Colonic mucosa (tissue), 4 donors: ENCODE data around the gene PTEN. TPM values are rescaled to one million over a fixed set of nuclear protein-coding genes. Genes with fewer than 3 reads are reported as not detected.
"Not testable (repeated sequence)": the region's sequence is repeated elsewhere in the genome, so short reads cannot be mapped to it uniquely, and the experiment has no call there.

ENCODE experiments used
- DNase-seq: peaks from one replicate; pipeline ENCODE4 v3.0.0-alpha.2; 2020
- H3K27ac ChIP-seq: fragments of 200-600 bp; one replicate; pipeline ENCODE4 v1.8.0; 2021
- H3K27me3 ChIP-seq: fragments of 200-600 bp; one replicate; pipeline ENCODE4 v1.8.0; 2021
- H3K36me3 ChIP-seq: fragments of 200-600 bp; one replicate; pipeline ENCODE4 v1.8.0; 2021
- H3K4me1 ChIP-seq: fragments of 200-600 bp; one replicate; pipeline ENCODE4 v1.8.0; 2021; ENCODE audit warnings: mild to moderate bottlenecking
- H3K4me3 ChIP-seq: fragments of 200-600 bp; one replicate; pipeline ENCODE4 v1.8.0; 2021
- H3K9ac ChIP-seq, 2 donors: one replicate each; pipeline ENCODE4 v1.7.0; 2013; ENCODE audit warnings: control low read depth in 2 of 2, low read depth in 2 of 2, low read length in 2 of 2
- H3K9me3 ChIP-seq: fragments of 200-600 bp; one replicate; pipeline ENCODE4 v1.8.0; 2021
- intact Hi-C: fragments of 100-400 bp; cut with DNase I; formaldehyde crosslinking; loops from one replicate; pipeline ENCODE4 v1.14.1; 2022
- total RNA-seq, 2 donors: library from RNA; stranded (reverse); fragmentation: NEBNext Ultra II Directional in 1 of 2; extraction: Animal tissue kit (Norgen Biotek cat#: 25700) in 1 of 2; gene quantifications; one replicate each; pipeline ENCODE4 v1.2.1, GENCODE V29; 2021
- TF ChIP-seq, protein P1 (sequence below): fragments of 200-600 bp; IDR thresholded peaks from one replicate; pipeline ENCODE4 v1.8.0; 2022; ENCODE audit warnings: antibody characterized with exemption, mild to moderate bottlenecking
- donor health status: healthy.
- donor health status: DM: no; HTN: no; CAD: no.
- donor health status: DM: no; HTN: no; CAD: no.

The PTEN gene
- total RNA-seq, 2 donors from 2014 or later = 79.2 to 111 TPM

DNA sequence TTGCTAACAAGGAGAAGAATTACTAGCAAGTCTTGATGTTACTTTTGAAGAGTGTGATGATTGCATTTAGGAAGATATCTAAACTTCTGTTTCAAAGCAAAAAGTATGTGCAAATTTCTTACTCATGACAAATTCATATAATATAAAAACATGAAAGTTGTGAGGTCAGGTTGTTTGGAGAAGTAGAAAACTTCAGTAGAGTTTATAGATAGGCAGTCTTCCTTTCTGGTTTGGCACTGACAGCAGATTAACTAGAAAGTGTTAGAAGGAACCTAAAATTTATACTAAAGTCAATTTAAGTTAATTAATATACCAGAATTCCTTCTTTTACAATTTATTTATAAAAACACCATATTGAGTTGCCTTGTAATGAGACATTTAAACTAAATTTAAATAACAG is 16.9 kb downstream of the PTEN start:
- TF ChIP-seq, protein P1, sequence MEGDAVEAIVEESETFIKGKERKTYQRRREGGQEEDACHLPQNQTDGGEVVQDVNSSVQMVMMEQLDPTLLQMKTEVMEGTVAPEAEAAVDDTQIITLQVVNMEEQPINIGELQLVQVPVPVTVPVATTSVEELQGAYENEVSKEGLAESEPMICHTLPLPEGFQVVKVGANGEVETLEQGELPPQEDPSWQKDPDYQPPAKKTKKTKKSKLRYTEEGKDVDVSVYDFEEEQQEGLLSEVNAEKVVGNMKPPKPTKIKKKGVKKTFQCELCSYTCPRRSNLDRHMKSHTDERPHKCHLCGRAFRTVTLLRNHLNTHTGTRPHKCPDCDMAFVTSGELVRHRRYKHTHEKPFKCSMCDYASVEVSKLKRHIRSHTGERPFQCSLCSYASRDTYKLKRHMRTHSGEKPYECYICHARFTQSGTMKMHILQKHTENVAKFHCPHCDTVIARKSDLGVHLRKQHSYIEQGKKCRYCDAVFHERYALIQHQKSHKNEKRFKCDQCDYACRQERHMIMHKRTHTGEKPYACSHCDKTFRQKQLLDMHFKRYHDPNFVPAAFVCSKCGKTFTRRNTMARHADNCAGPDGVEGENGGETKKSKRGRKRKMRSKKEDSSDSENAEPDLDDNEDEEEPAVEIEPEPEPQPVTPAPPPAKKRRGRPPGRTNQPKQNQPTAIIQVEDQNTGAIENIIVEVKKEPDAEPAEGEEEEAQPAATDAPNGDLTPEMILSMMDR = no peak
- Histone ChIP-seq H3K4me1 (no peaks in the 10 kb centered on the region), H3K27ac (no peak overlapping the region), H3K9me3 (no peaks in the 10 kb centered on the region), H3K4me3 (no peak overlapping the region), H3K9ac (no peak overlapping the region), H3K36me3 (no peaks in the 10 kb centered on the region), H3K27me3 (no peaks in the 10 kb centered on the region)
- intact Hi-C loops = no loop called here
- DNase-seq = no peak

DNA sequence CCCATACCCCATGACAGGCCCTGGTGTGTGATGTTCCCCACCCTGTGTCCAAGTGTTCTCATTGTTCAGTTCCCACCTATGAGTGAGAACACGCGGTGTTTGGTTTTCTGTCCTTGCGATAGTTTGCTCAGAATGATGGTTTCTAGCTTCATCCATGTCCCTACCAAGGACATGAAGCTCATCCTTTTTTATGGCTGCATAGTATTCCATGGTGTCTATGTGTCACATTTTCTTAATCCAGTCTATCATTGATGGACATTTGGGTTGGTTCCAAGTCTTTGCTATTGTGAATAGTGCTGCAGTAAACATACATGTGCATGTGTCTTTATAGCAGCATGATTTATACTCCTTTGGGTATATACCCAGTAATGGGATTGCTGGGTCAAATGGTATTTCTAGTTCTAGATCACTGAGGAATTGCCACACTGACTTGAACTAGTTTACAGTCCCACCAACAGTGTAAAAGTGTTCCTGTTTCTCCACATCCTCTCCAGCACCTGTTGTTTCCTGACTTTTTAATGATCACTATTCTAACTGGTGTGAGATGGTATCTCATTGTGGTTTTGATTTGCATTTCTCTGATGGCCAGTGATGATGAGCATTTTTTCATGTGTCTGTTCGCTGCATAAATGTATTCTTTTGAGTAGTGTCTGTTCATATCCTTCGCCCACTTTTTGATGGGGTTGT is 18.1 kb downstream of the PTEN start:
- H3K9ac ChIP-seq, H3K9me3 ChIP-seq, intact Hi-C loops, DNase-seq, H3K4me3 ChIP-seq, H3K4me1 ChIP-seq, H3K36me3 ChIP-seq, H3K27ac ChIP-seq, H3K27me3 ChIP-seq: not testable (repeated sequence)

DNA sequence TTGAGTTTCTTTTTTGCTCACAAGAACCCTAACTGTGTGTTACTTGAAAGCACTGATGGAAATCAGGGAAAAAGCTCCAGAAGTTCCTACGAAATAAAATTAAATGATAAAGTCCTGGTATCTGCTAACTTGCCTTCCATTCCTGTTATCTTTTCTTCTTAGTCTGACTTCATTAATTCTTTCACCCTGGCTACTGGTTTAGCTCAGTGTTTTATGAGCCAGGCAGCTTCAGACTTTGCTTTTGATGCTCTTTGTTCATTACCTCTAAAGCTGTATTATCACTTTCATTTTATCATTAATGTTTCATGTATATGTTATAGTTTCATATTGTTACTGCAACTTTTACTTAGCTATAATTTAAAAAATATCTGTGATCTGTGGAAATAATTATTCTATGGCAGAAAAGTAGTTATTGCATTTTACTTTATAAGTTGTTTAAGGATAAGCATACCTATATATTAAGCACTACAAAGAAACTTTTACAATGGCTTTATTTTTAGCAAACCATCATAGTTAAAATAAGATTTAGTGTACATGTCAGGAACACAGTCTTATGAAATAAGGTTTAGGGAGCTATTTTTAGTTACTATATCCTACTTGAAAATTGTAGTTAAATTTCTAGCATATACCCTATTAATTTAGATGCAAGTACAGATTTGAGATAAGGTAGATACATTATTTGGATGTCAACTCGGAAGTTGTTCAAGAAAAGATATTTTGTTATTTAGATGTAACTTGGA is 19.3 kb downstream of the PTEN start:
- Histone ChIP-seq H3K9ac (no peak overlapping the region), H3K27me3 (no peaks in the 10 kb centered on the region), H3K4me3 (no peak overlapping the region), H3K36me3 (no peaks in the 10 kb centered on the region), H3K27ac (no peak overlapping the region), H3K9me3 (no peaks in the 10 kb centered on the region), H3K4me1 (no peaks in the 10 kb centered on the region)
- TF ChIP-seq, protein P1 = no peak
- intact Hi-C loops = no loop called here
- no peak for DNase-seq

DNA sequence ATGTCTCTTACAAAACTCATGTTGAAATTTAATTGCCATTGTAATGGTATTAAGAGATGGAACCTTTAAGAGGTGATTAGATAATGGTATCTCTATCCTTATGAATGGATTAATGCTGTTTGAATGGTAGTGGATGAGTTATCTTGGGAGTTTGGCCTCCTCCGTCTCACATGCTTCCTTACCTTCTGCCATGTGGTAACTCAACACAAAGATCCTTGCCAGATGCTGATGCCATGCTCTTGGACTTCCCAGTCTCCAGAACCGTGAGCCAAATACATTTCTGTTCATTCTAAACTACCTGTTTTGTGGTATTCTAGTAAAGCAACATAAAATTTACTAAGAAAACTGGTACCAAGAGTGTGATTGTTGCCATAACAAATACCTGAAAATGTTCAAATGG is 23.2 kb downstream of the PTEN start:
- H3K36me3 ChIP-seq = no peaks in the 10 kb centered on the region
- H3K4me1 ChIP-seq = no peaks in the 10 kb centered on the region
- no peaks in the 10 kb centered on the region for H3K27me3 ChIP-seq
- intact Hi-C loops = no loop called here
- no peaks in the 10 kb centered on the region for H3K9me3 ChIP-seq
- H3K9ac ChIP-seq = no peak overlapping the region
- no peak for DNase-seq
- H3K4me3 ChIP-seq = no peak overlapping the region
- TF ChIP-seq, protein P1 = no peak
- H3K27ac ChIP-seq = no peak overlapping the region

DNA sequence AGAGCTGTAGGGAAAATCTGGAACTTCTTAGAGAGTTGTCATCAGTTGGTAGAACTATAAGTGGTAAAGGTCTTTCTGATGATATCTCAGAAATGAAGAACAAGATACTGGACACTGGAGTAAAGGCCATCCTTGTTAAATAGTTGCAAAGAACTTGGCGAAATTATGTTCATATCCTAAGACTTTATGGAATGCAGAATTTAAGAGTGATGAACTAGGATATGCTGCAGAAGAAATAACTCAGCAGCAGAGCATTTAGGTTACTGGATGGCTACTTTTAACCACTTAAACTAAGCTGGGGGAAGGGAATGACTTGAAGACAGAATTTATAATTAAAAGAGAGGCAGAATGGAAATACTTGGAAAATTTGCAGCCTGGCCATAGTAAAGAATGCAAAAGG is 23.7 kb downstream of the PTEN start:
- H3K9ac ChIP-seq = no peak overlapping the region
- H3K27me3 ChIP-seq = no peaks in the 10 kb centered on the region
- no peaks in the 10 kb centered on the region for H3K36me3 ChIP-seq
- H3K4me1 ChIP-seq = no peaks in the 10 kb centered on the region
- TF ChIP-seq, protein P1 = no peak
- no peaks in the 10 kb centered on the region for H3K9me3 ChIP-seq
- no peak overlapping the region for H3K4me3 ChIP-seq
- DNase-seq = no peak
- intact Hi-C loops = no loop called here
- H3K27ac ChIP-seq = no peak overlapping the region
